Activated naive CD4-positive, alpha-beta T cell treated with anti-CD3 and anti-CD28 coated beads for 36 hours (primary cell): ENCODE data around the gene HTR7. TPM values are rescaled to one million over a fixed set of nuclear protein-coding genes. Genes with fewer than 3 reads are reported as not detected.

Source experiments
- CTCF ChIA-PET: fragments of 350-600 bp; sonication (Branson Sonifier 250); formaldehyde crosslinking; loops from one replicate; lab custom pipeline; 2021; ENCODE audit warnings: antibody characterized with exemption; lab: Charles Lee
- DNase-seq: peaks from one replicate; pipeline ENCODE4 v3.0.0-alpha.2; 2020
- H3K27ac Mint-ChIP-seq: one replicate; pipeline ENCODE4 v1.8.0; 2021; ENCODE audit warnings: mild to moderate bottlenecking, mixed read lengths
- H3K27me3 Mint-ChIP-seq: one replicate; pipeline ENCODE4 v1.8.0; 2021; ENCODE audit warnings: low read depth, mixed read lengths
- H3K36me3 Mint-ChIP-seq: one replicate; pipeline ENCODE4 v1.8.0; 2021; ENCODE audit warnings: low read depth, mixed read lengths
- H3K4me1 Mint-ChIP-seq: one replicate; pipeline ENCODE4 v1.8.0; 2021; ENCODE audit warnings: low read depth, mixed read lengths
- H3K4me3 Mint-ChIP-seq: one replicate; pipeline ENCODE4 v1.8.0; 2021; ENCODE audit warnings: mild to moderate bottlenecking, moderate library complexity, mixed read lengths
- H3K9me3 Mint-ChIP-seq: one replicate; pipeline ENCODE4 v1.8.0; 2021; ENCODE audit warnings: mixed read lengths
- intact Hi-C: fragments of 100-400 bp; cut with micrococcal nuclease; formaldehyde crosslinking; loops from one replicate; pipeline ENCODE4 v1.15.1; 2023
- total RNA-seq, 2 experiments: library from RNA; stranded (reverse); gene quantifications; one replicate each; pipeline ENCODE4 v1.2.3, GENCODE V29; 2021

The HTR7 gene
- total RNA-seq, 2 experiments from 2014 or later, result 0.10 TPM; not detected in 1

DNA sequence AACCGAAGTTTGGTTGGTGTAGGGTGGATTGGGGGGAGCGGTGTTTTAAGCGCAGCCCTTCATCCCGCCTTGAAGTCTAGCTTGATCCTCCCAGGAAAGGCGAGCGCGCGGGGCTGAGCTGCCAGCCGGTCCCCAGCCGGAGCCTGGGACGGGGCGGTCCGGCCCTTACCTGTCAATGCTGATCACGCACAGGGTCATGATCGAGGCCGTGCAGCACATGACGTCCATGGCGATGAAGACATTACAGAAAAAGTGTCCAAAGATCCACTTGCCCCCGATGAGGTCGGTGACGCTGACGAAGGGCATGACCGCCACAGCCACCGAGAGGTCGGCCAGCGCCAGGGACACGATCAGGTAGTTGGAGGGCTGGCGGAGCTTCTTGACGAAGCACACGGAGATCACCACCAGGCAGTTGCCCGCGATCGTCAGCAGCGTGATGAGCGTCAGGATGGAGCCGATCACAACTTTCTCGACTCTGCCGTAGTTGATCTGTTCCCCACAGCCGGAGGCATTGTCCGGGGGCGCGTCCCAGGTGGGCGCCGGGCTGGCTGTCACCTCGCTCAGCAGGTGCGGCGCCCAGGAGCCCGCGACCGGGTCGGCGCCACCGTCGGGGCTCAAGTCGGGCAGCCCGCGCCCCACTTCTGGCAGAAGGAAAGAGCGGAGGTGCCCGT lies 740 bp downstream of the HTR7 start:
- H3K4me1 Mint-ChIP-seq, result peaks cover 7% of the 10 kb centered on the region
- no peaks in the 10 kb centered on the region for H3K36me3 Mint-ChIP-seq
- no peaks in the 10 kb centered on the region for H3K9me3 Mint-ChIP-seq
- DNase-seq, result peak; percentile 13
- intact Hi-C loops, result no loop called here
- H3K27me3 Mint-ChIP-seq, result peaks cover 57% of the 10 kb centered on the region
- peak overlapping the region; percentile 36 for H3K27ac Mint-ChIP-seq
- H3K4me3 Mint-ChIP-seq, result peak overlapping the region; percentile 82
- CTCF ChIA-PET, result interaction anchor here (0.6 to 2.0 kb wide), 3 partner anchors 9 to 71 kb away, joined by 3 to 11 read pairs (median 3); partner anchors contain the start of gene RPP30

DNA sequence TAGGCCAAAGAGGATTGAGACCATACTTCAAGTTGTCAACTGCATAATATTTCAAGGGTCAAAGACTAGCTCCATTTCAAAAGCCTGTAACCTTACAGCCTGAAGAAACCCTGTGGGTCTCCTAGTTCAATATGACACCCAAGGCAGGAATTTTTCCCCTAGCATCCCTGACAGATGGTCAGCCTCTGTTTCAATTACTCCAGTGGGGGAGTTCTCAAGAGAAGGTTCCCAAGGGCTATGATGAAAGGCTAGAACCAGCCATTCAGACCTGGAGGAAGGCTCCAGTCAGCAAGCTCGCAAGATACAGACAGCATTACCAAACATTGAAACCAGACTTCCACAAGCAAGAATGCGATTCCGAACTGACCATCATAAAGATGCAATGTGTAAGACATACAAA lies 1.6 kb downstream of the HTR7 start:
- Mint-ChIP-seq H3K4me3 (peak overlapping the region; percentile 45), H3K4me1 (peaks cover 7% of the 10 kb centered on the region), H3K36me3 (peaks cover 2% of the 10 kb centered on the region), H3K27me3 (peaks cover 60% of the 10 kb centered on the region), H3K27ac (no peak overlapping the region), H3K9me3 (peaks cover 3% of the 10 kb centered on the region)
- CTCF ChIA-PET, result interaction anchor here (0.6 to 2.0 kb wide), 3 partner anchors 10 to 18 kb away, joined by 3 to 11 read pairs (median 3); partner anchors contain the start of gene RPP30
- intact Hi-C loops, result no loop called here
- DNase-seq, result no peak

DNA sequence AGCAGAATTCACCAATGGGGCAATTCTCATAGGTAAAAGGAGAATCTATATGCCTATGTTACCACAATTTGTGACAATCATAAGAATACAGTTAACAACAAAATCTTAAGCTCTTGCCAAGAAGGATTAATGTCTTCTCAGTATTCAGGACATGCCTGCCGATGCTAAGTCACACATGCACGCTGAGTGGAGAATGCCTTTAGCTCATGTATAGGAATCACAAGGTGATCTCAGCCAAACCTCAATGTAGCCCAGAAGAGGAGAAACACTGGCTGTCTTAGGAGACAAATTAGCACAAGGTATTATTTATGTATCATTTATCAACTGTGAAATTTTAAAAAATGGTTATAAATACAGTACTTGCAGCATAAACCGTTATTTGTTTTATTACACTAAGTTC lies 2.7 kb downstream of the HTR7 start:
- intact Hi-C loops, result no loop called here
- peaks cover 60% of the 10 kb centered on the region for H3K27me3 Mint-ChIP-seq
- H3K4me3 Mint-ChIP-seq, result no peak overlapping the region
- CTCF ChIA-PET, result no interaction called here
- peaks cover 7% of the 10 kb centered on the region for H3K36me3 Mint-ChIP-seq
- H3K9me3 Mint-ChIP-seq, result peaks cover 14% of the 10 kb centered on the region
- no peak overlapping the region for H3K27ac Mint-ChIP-seq
- H3K4me1 Mint-ChIP-seq, result peaks cover 7% of the 10 kb centered on the region
- DNase-seq, result no peak

DNA sequence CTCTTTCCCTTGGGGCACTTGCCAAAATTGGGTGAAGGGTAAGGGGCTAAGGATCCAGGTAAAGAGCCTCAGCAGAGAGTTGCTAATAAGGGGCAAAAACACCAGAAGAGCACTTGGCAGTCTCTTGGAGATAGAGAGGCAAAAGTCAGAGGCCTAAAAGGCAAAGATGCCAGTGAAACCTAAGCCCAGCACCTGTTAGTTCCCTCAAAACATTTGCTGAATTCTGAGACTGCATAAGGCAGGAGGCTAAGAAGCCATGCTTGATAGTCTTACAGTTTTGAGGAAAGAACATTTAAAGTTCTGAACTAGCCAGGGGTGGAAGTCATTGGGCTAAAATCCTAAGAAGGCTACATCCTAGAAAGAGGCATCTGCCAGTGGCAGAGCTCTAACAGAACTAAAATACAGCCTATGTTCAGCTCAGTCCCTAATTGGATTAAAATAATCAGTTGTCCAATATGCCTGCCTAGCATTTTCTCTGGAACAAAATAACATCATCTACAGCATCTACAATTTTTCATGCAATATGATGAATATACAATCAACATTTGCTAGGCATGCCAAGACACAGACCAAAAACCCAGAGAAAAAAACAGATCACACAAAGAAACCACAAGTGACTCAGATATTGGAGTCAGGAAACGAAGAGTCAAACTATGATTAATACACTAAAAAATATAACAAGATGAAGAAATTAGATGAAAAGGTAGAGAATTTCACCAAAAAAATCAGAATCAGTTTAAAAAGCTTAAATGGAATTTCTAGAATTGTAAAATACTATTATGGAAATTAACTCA lies 7.7 kb downstream of the HTR7 start:
- Mint-ChIP-seq H3K27ac (no peak overlapping the region), H3K36me3 (peaks cover 7% of the 10 kb centered on the region), H3K9me3 (peaks cover 14% of the 10 kb centered on the region), H3K4me3 (no peak overlapping the region), H3K4me1 (peaks cover 1% of the 10 kb centered on the region), H3K27me3 (peaks cover 39% of the 10 kb centered on the region)
- intact Hi-C loops, result no loop called here
- no peak for DNase-seq
- CTCF ChIA-PET, result no interaction called here

DNA sequence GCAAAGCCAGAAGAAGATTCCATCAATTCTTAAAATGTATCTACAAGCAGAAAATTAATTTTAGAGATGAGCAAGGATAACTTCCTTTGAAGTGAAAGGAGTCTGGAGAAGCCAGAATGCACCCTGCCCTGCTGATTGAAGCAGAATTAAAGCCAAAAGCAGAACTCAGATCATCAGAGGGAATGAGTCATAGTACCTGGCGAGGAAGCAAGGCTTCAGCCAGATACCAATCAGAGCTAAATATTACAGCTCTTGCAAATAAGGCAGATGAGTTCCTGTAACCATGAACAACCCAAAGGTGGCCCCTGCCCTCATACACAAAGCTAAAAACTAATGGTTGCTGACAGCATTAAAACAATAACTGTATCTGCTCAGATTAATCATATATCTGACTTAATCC lies 10.4 kb downstream of the HTR7 start:
- CTCF ChIA-PET, result interaction anchor here (0.7 kb wide), 1 partner anchor 18 kb away, joined by 3 read pairs; no protein-coding TSS in a partner anchor
- Mint-ChIP-seq H3K4me1 (peaks cover 1% of the 10 kb centered on the region), H3K27me3 (peaks cover 33% of the 10 kb centered on the region), H3K9me3 (peaks cover 14% of the 10 kb centered on the region), H3K27ac (no peak overlapping the region), H3K36me3 (peaks cover 7% of the 10 kb centered on the region), H3K4me3 (no peak overlapping the region)
- DNase-seq, result peak; percentile 25
- intact Hi-C loops, result no loop called here

DNA sequence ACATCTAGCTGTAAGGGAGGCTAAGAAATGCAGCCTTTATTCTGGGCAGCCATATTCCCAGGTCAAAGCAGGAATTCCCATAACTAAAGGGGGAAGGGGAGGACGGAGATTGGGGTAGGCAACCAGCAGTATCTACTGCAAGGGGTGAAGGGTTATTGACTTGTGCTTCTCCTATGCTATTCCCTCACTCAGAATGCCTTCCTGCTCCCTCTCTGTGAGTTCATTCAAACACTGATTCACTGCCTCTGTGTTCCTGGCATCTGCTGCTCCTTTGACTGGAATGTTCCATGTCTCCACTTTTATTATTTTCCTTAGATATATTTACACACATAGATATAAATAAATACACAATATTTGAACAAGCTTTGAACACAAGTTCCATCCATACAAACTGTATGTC lies 11.1 kb downstream of the HTR7 start:
- peaks cover 13% of the 10 kb centered on the region for H3K9me3 Mint-ChIP-seq
- no peak overlapping the region for H3K4me3 Mint-ChIP-seq
- peaks cover 1% of the 10 kb centered on the region for H3K4me1 Mint-ChIP-seq
- no peak for DNase-seq
- peaks cover 6% of the 10 kb centered on the region for H3K36me3 Mint-ChIP-seq
- CTCF ChIA-PET, result interaction anchor here (0.7 kb wide), 1 partner anchor 18 kb away, joined by 3 read pairs; no protein-coding TSS in a partner anchor
- peaks cover 27% of the 10 kb centered on the region for H3K27me3 Mint-ChIP-seq
- intact Hi-C loops, result no loop called here
- no peak overlapping the region for H3K27ac Mint-ChIP-seq

DNA sequence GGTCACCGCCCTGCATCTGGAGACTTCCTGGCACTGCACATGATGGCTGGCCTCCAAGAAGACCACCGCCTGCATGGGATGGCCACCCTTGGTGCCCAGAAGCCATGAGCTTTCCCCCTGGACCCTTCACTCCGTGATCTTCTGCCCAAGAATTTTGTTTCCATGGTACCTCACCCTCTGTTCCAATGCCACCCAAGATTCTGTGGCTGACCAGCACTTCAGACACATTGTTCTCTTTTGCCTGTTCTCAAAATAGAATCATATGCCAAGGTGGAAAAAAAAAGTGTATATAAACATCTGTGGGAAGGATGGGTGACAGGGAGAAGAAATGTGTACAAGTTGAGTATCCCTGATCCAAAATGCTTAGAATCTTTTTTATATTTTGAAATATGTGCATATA lies 12.1 kb downstream of the HTR7 start:
- Mint-ChIP-seq H3K27ac (no peak overlapping the region), H3K9me3 (peaks cover 5% of the 10 kb centered on the region), H3K4me1 (peaks cover 1% of the 10 kb centered on the region), H3K27me3 (peaks cover 21% of the 10 kb centered on the region), H3K36me3 (peaks cover 3% of the 10 kb centered on the region), H3K4me3 (no peak overlapping the region)
- intact Hi-C loops, result no loop called here
- CTCF ChIA-PET, result no interaction called here
- DNase-seq, result no peak

DNA sequence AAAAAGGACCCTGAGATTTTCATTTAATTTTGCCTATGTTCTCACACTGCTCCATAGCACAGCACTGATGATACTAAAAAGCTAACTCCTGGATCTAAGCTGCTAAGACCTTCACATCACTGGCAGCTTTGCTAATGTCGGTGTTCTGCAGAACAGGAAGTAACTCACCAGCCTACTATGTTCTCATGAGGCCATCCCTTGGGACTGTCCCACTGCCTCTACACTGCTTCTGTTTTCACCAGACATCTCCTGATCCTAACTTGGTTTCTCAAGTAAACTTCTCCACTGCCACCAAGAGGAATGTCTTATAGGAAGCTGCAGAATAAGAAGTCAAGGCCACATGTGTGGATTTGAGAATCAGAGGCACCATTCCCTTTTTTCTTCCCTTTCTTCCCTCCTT lies 15.1 kb downstream of the HTR7 start:
- Mint-ChIP-seq H3K27me3 (peaks cover 15% of the 10 kb centered on the region), H3K36me3 (no peaks in the 10 kb centered on the region), H3K4me3 (no peak overlapping the region), H3K27ac (no peak overlapping the region), H3K9me3 (no peaks in the 10 kb centered on the region), H3K4me1 (peaks cover 1% of the 10 kb centered on the region)
- CTCF ChIA-PET, result interaction anchor here (0.7 kb wide), 1 partner anchor 16 kb away, joined by 5 read pairs; no protein-coding TSS in a partner anchor
- DNase-seq, result no peak
- intact Hi-C loops, result no loop called here

DNA sequence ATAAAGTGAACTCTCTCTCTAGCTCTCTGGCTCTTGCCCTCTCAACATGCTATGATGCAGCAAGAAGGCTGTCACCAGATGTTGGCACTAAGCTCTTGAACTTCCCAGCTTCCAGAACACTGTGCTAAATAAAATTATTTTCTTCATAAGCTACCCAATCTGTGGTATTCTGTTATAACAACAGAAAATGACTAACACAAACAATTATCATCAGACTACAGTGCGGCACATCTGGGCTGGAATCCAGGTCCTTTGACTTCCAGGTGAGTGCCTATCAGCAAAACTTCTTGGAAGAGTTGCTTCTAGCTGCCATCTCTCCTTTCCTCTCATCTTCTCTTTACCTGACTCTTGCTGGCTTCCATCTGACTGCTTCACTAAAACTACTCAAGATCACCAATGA lies 20.4 kb downstream of the HTR7 start:
- intact Hi-C loops, result no loop called here

DNA sequence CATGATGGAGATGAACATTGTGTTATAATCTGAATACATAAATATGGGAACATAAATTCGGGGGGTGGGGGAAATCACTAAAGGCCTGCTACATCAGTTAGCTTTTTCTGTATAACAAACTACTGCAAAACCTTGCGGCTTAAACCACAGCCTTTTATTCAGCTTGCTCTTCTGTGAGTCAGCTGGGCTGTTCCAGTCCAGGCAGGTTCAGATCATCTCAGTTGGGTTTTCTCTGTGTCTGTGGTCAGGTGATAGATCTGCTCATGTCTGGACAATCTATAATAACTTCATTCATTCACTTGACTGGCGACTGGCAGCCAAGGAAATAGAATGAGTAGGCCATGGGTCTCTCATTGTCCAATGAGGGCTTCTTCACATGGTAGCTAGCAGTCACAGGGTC lies 23.5 kb downstream of the HTR7 start:
- Mint-ChIP-seq H3K4me3 (no peak overlapping the region), H3K36me3 (no peaks in the 10 kb centered on the region), H3K9me3 (no peaks in the 10 kb centered on the region), H3K4me1 (no peaks in the 10 kb centered on the region), H3K27me3 (no peaks in the 10 kb centered on the region), H3K27ac (no peak overlapping the region)
- intact Hi-C loops, result no loop called here
- CTCF ChIA-PET, result interaction anchor here (0.6 kb wide), 1 partner anchor 1060 kb away, joined by 3 read pairs; no protein-coding TSS in a partner anchor
- no peak for DNase-seq

More for the DNA sequence above, 20.4 kb downstream of the HTR7 start:
- H3K9me3 Mint-ChIP-seq, result no peaks in the 10 kb centered on the region
- no peaks in the 10 kb centered on the region for H3K36me3 Mint-ChIP-seq
- DNase-seq, result no peak
- no peak overlapping the region for H3K4me3 Mint-ChIP-seq
- CTCF ChIA-PET, result no interaction called here
- H3K4me1 Mint-ChIP-seq, result no peaks in the 10 kb centered on the region
- H3K27ac Mint-ChIP-seq, result no peak overlapping the region
- H3K27me3 Mint-ChIP-seq, result no peaks in the 10 kb centered on the region

DNA sequence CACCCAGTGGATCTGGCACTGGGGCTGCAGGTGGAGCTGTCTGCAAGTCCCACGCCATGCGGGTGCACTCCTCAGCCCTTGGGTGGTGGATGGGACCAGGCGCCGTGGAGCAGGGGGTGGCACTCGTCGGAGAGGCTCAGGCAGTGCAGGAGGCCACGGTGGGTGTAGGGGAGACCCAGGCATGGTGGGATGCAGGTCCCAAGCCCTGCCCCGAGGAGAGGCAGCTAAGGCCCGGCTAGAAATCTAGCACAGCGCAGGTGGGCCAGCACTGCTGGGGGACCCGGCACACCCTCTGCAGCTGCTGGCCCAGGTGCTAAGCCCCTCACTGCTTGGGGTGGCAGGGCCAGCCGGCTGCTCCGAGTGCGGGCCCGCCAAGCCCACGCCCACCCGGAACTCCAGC lies 25.7 kb downstream of the HTR7 start:
- Mint-ChIP-seq H3K27me3 (no peaks in the 10 kb centered on the region), H3K4me1 (no peaks in the 10 kb centered on the region), H3K4me3 (no peak overlapping the region), H3K27ac (no peak overlapping the region), H3K36me3 (no peaks in the 10 kb centered on the region), H3K9me3 (no peaks in the 10 kb centered on the region)
- no peak for DNase-seq
- CTCF ChIA-PET, result no interaction called here
- intact Hi-C loops, result no loop called here

DNA sequence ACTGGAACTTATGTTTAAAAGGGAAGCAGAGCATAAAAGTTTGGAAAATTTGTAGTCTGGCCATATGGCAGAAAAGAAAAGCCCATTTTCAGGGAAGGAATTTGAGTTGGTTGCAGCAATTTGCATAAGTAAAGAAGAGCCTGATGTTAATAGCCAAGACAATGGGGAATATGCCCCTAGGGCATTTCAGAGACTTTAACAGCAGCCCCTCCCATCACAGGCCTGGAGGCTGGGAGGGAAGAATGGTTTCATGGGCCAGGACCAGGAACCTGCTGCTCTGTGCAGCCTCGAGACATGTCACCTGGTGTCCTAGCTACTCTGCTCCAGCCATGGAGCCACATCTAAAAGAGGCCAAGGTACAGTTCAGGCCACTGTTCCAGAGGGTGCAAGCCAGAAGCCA lies 35.3 kb downstream of the HTR7 start:
- Mint-ChIP-seq H3K4me1 (no peaks in the 10 kb centered on the region), H3K27me3 (peaks cover 14% of the 10 kb centered on the region), H3K4me3 (no peak overlapping the region), H3K27ac (no peak overlapping the region), H3K9me3 (no peaks in the 10 kb centered on the region), H3K36me3 (no peaks in the 10 kb centered on the region)
- intact Hi-C loops, result no loop called here
- CTCF ChIA-PET, result no interaction called here
- no peak for DNase-seq
